K562 (cell line): ENCODE data around the gene RTBDN. TPM values are rescaled to one million over a fixed set of nuclear protein-coding genes. Genes with fewer than 3 reads are reported as not detected.
A peak's percentile ranks its signal among the peaks of the same experiment; 100 is the strongest.

Experiments
- ATAC-seq: fragments of 200-7000 bp; cut with Tn5 transposase; 3 replicates; pipeline ENCODE4 v1.9.1; 2020; ENCODE audit warnings: moderate library complexity
- BruUV-seq: library from RNA; stranded (reverse); fragments of 400-500 nt; replicated peaks from 2 replicates; lab custom pipeline; 2021; lab: Mats Ljungman, UMichigan
- CTCF ChIA-PET: fragments of 300-600 bp; formaldehyde crosslinking; extraction: SDS; loops from one replicate; lab custom pipeline; 2021; ENCODE audit warnings: low intra/inter-chr PET ratio; lab: Yijun Ruan, JAX
- POLR2A ChIA-PET: fragments of 300-600, 350-650 bp; sonication (Branson Sonifier 250); formaldehyde crosslinking; extraction: SDS; loops from one replicate; lab custom pipeline; 2021; ENCODE audit warnings: antibody characterized with exemption, inconsistent platforms; lab: Yijun Ruan, JAX
- DNase-seq, 4 experiments: peaks; one replicate each; pipeline versions ENCODE4 v3.0.0 to v3.0.0-alpha.2; 2011 to 2018; ENCODE audit warnings: low spot score in 3 of 4, mixed read lengths in 3 of 4; ENCODE audit errors: extremely low read depth in 1 of 4
- FAIRE-seq: peaks from 2 replicates; lab custom pipeline; 2011; peaks lifted over from hg19 to GRCh38; lab: Jason Lieb, UNC
- H2AFZ ChIP-seq: 2 replicates; pipeline ENCODE4 v1.6.0; 2011; ENCODE audit warnings: low read depth, low read length, control low read depth, inconsistent platforms
- H3K27ac ChIP-seq: fragments of 200-600 bp; 3 replicates; pipeline ENCODE4 v1.8.0; 2011; ENCODE audit warnings: low read depth, mild to moderate bottlenecking, control low read depth, inconsistent platforms, low read length, moderate library complexity, mixed read lengths; ENCODE audit errors: extremely low read depth
- H3K27me3 ChIP-seq, 2 experiments: fragments of 300-600 bp in 1 of 2; 2 replicates in 1 of 2; 3 replicates in 1 of 2; pipeline versions ENCODE4 v1.6.0 to v1.8.0; 2011; ENCODE audit warnings: inconsistent platforms in 2 of 2, low read length in 2 of 2, mild to moderate bottlenecking in 1 of 2, mixed read lengths in 1 of 2, moderate library complexity in 1 of 2; ENCODE audit not compliant: control insufficient read depth in 2 of 2, insufficient read depth in 2 of 2
- H3K36me3 ChIP-seq: fragments of 300-600 bp; 3 replicates; pipeline ENCODE4 v1.8.0; 2011; ENCODE audit warnings: mild to moderate bottlenecking, low read length, inconsistent platforms; ENCODE audit not compliant: control insufficient read depth, insufficient read depth
- H3K4me1 ChIP-seq, 2 experiments: fragments of 200-600 bp in 1 of 2; replicated peaks in 1 of 2; 2 replicates in 1 of 2; 3 replicates in 1 of 2; pipeline versions ENCODE4 v1.5.1 to v1.8.0; 2011; ENCODE audit warnings: inconsistent platforms in 2 of 2, low read length in 2 of 2, mild to moderate bottlenecking in 1 of 2, mixed read lengths in 1 of 2, moderate library complexity in 1 of 2; ENCODE audit not compliant: control insufficient read depth in 2 of 2, insufficient read depth in 2 of 2
- H3K4me2 ChIP-seq: 2 replicates; pipeline ENCODE4 v1.6.1; 2011; ENCODE audit warnings: low read length, control low read depth, inconsistent platforms, mixed read lengths; ENCODE audit not compliant: insufficient read depth
- H3K4me3 ChIP-seq: fragments of 200-600 bp; sonication (generic), shearing (Covaris generic); 2 replicates; pipeline ENCODE4 v1.5.1; 2016; ENCODE audit warnings: control low read depth, inconsistent platforms
- H3K79me2 ChIP-seq: fragments of 200-600 bp; 3 replicates; pipeline ENCODE4 v1.8.0; 2011; ENCODE audit warnings: low read length, inconsistent platforms; ENCODE audit not compliant: control insufficient read depth, insufficient read depth
- H3K9ac ChIP-seq, 2 experiments: 2 replicates each; pipeline versions ENCODE4 v1.6.0 to v1.6.1; 2011; ENCODE audit warnings: low read depth in 2 of 2, low read length in 2 of 2, control low read depth in 1 of 2, inconsistent platforms in 1 of 2, mild to moderate bottlenecking in 1 of 2, mixed read lengths in 1 of 2; ENCODE audit not compliant: insufficient read depth in 1 of 2
- H3K9me1 ChIP-seq: one replicate; pipeline ENCODE4 v1.6.0; 2011; ENCODE audit warnings: inconsistent platforms, mild to moderate bottlenecking, low read length, moderate library complexity; ENCODE audit not compliant: control insufficient read depth, insufficient read depth
- H3K9me3 ChIP-seq: replicated peaks from 2 replicates; pipeline ENCODE4 v1.5.1; 2011; ENCODE audit warnings: low read depth, low read length, inconsistent platforms; ENCODE audit not compliant: control insufficient read depth, insufficient read depth
- H4K20me1 ChIP-seq: replicated peaks from 2 replicates; pipeline ENCODE4 v1.6.1; 2011; ENCODE audit warnings: low read length, inconsistent platforms, mixed read lengths; ENCODE audit not compliant: control insufficient read depth, insufficient read depth
- ADNP ChIP-seq: fragments of 200-800 bp; sonication (Bioruptor generic); IDR thresholded peaks from 2 replicates; pipeline ENCODE4 v1.6.1; 2016; ENCODE audit warnings: missing genetic modification characterization, missing compliant biosample characterization
- BHLHE40 ChIP-seq: IDR thresholded peaks from 2 replicates; pipeline ENCODE4 v1.6.1; 2011; ENCODE audit warnings: low read length, improper control_type of control experiment
- BRCA1 ChIP-seq, 2 experiments: fragments of 450-650 bp in 1 of 2; sonication (generic) in 1 of 2; formaldehyde crosslinking in 1 of 2; IDR thresholded peaks; 2 replicates each; pipeline versions ENCODE4 v1.5.0 to v1.6.1; 2017 to 2020; ENCODE audit warnings: mild to moderate bottlenecking in 1 of 2, missing genetic modification reagents in 1 of 2
- ESRRA ChIP-seq: fragments of 450-650 bp; IDR thresholded peaks from 2 replicates; pipeline ENCODE4 v1.6.1; 2014; ENCODE audit warnings: low read depth, mild to moderate bottlenecking, moderate library complexity, borderline replicate concordance
- ETV5 ChIP-seq: sonication (generic); formaldehyde crosslinking; IDR thresholded peaks from 2 replicates; pipeline ENCODE4 v1.4.0; 2020; ENCODE audit warnings: low read depth, mild to moderate bottlenecking, missing genetic modification reagents
- FIP1L1 ChIP-seq: fragments of 200-400 bp; formaldehyde crosslinking; IDR thresholded peaks from 2 replicates; pipeline ENCODE4 v1.6.1; 2018; ENCODE audit warnings: mild to moderate bottlenecking, low read depth, low read length; ENCODE audit not compliant: poor library complexity, severe bottlenecking
- FOXK2 ChIP-seq, 2 experiments: fragments of 450-650 bp; IDR thresholded peaks in 1 of 2; conservative IDR thresholded peaks in 1 of 2; 2 replicates each; pipeline ENCODE4 v1.6.1; 2016; ENCODE audit warnings: low read depth in 2 of 2, mild to moderate bottlenecking in 1 of 2
- GATAD2A ChIP-seq: fragments of 450-650 bp; IDR thresholded peaks from 2 replicates; pipeline ENCODE4 v1.6.1; 2017
- KAT2B ChIP-seq: IDR thresholded peaks from one replicate; pipeline ENCODE4 v1.6.1; 2012; ENCODE audit warnings: low read depth, mild to moderate bottlenecking, control low read depth, inconsistent platforms, low read length, moderate library complexity
- KDM4B ChIP-seq, 2 experiments: fragments of 450-650 bp in 1 of 2; sonication (generic) in 1 of 2; IDR thresholded peaks; 2 replicates each; pipeline ENCODE4 v1.6.1; 2016 to 2017; ENCODE audit warnings: borderline replicate concordance in 2 of 2, antibody characterized with exemption in 1 of 2, low read depth in 1 of 2, mild to moderate bottlenecking in 1 of 2
- NCOR1 ChIP-seq: fragments of 450-650 bp; IDR thresholded peaks from 2 replicates; pipeline ENCODE4 v1.6.1; 2016; ENCODE audit warnings: mild to moderate bottlenecking, moderate library complexity
- NFIX ChIP-seq: fragments of 250-450 bp; sonication (Bioruptor Pico); IDR thresholded peaks from 2 replicates; pipeline ENCODE4 v1.4.0; 2020; ENCODE audit warnings: low read depth, mild to moderate bottlenecking, moderate library complexity
- SIRT6 ChIP-seq: IDR thresholded peaks from one replicate; pipeline ENCODE4 v1.6.1; 2012; ENCODE audit warnings: low read depth, mild to moderate bottlenecking, control low read depth, inconsistent platforms, low read length, moderate library complexity
- SMAD3 ChIP-seq: fragments of 450-650 bp; formaldehyde crosslinking; conservative IDR thresholded peaks from 2 replicates; pipeline ENCODE4 v1.4.0; 2020; ENCODE audit warnings: mild to moderate bottlenecking
- SMARCC2 ChIP-seq: fragments of 450-650 bp; IDR thresholded peaks from 2 replicates; pipeline ENCODE4 v1.6.1; 2017; ENCODE audit warnings: antibody characterized with exemption, moderate library complexity, mild to moderate bottlenecking, low read depth
- SUPT5H ChIP-seq: fragments of 450-650 bp; IDR thresholded peaks from 2 replicates; pipeline ENCODE4 v1.6.1; 2016
- TSC22D4 ChIP-seq: fragments of 450-650 bp; IDR thresholded peaks from 2 replicates; pipeline ENCODE4 v1.6.1; 2016; ENCODE audit warnings: missing genetic modification characterization, missing biosample characterization, control low read depth
- ZBTB43 ChIP-seq: sonication (generic); formaldehyde crosslinking; IDR thresholded peaks from 2 replicates; pipeline ENCODE4 v1.8.0; 2023; ENCODE audit warnings: mild to moderate bottlenecking, missing genetic modification reagents
- ZNF384 ChIP-seq: IDR thresholded peaks from 2 replicates; pipeline ENCODE4 v1.6.1; 2012; ENCODE audit warnings: low read depth, low read length, improper control_type of control experiment
- WGBS: fragments of 100-300 bp; shearing (Covaris generic); methylation state at CpG from one replicate; pipeline ENCODE4 v1.1.6; 2016; ENCODE audit warnings: low coverage, mixed read lengths; ENCODE audit not compliant: insufficient coverage; ENCODE audit errors: missing lambda C conversion rate; 5-methylcytosine and 5-hydroxymethylcytosine counted together
- in situ Hi-C: fragments of 300-500 bp; cut with MboI; formaldehyde crosslinking; loops from 4 replicates; pipeline ENCODE4 v1.15.0; 2018; ENCODE audit warnings: inconsistent platforms, mixed read lengths
- intact Hi-C: fragments of 100-400 bp; cut with micrococcal nuclease; formaldehyde crosslinking; loops from 2 replicates; pipeline ENCODE4 v1.14.2; 2022
- polyA plus RNA-seq, 8 experiments: library from polyadenylated mRNA; depleted of rRNA in 4 of 8; stranded (reverse) in 5 of 8; unstranded in 3 of 8; fragments of >200 nt; fragmentation: Nextera tagmentation in 2 of 8; fragmentation: Illumina TruSeq in 1 of 8; extraction: Ambion mirVana in 2 of 8; extraction: Trizol in 1 of 8; gene quantifications; 2 replicates each; pipeline versions ENCODE4 v1.2.1 to v1.2.3, GENCODE V29; 2011 to 2014; ENCODE audit warnings: inconsistent platforms in 1 of 8, missing spikeins in 1 of 8
- total RNA-seq, 7 experiments: library from RNA; depleted of rRNA in 6 of 7; stranded (reverse); fragments of >200 nt in 6 of 7; fragmentation: Illumina TruSeq in 2 of 7; extraction: Trizol in 2 of 7; gene quantifications; 2 replicates each; pipeline versions ENCODE4 v1.2.1 to v1.2.3, GENCODE V29; 2011 to 2021; ENCODE audit warnings: low replicate concordance in 1 of 7
- TF ChIP-seq, protein P1 (sequence below): sonication (generic); formaldehyde crosslinking; IDR thresholded peaks from 2 replicates; pipeline ENCODE4 v1.8.0; 2022; ENCODE audit warnings: missing genetic modification reagents, mild to moderate bottlenecking, borderline replicate concordance

The RTBDN gene
- total and polyA plus RNA-seq, 9 of the 15 experiments (the other 6 are each of a cell fraction or from before 2014, with no cell fraction given) = 0.20 to 2.3 (median 0.72) TPM; not detected in 1

DNA sequence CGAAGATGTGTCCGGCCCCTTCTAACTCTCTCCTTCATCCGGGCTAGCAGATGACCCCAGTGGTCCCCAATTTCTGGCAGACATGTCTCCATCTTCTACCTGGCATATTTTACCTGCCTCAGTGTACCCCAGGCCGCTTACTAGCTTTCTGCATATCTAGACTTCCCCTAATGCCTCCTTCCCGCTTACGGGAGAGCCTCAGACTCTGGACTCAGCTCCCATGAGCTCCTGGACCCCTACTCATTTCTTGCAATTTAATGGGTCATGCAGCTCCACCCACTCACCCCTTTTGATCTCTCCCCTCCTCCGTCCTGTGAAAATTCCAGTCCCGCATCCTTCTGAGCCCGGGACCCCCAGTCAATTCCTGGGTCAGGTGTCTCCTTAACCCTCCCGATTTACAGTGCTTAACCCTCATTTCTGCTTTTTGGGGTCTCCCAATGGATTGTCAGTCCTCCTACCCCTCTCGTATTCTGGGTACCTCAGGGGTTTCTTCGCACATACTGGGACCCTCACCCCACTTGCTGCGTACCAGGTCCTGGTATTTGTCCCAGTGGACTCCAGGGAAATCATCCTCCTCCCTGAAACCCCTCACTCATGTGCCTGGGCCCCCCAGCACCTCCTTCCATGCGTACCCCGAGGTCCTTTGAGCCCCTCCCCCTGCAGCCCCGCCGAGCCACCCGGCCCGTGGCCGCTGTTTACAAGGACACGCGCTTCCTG lies 43.6 kb downstream of the RTBDN start:
- ATAC-seq (no peak), FAIRE-seq (no peak), DNase-seq (peak in 1 of 4 experiments; percentile 25)
- Histone ChIP-seq H3K4me2 (peak overlapping the region; percentile 96), H3K4me3 (peak overlapping the region; percentile 83), H3K4me1 (peaks cover 42 to 78% of the 10 kb centered on the region in 2 experiments), H3K9me3 (no peaks in the 10 kb centered on the region), H3K9ac (peak overlapping the region; percentile 60 to 97; a peak in 3 of 4 replicates), H3K79me2 (peaks cover 36% of the 10 kb centered on the region), H3K9me1 (no peaks in the 10 kb centered on the region), H4K20me1 (peaks cover 13% of the 10 kb centered on the region; the same call in 1 of the 2 replicates), H3K27ac (peak overlapping the region; percentile 89), H3K27me3 (no peaks in the 10 kb centered on the region), H3K36me3 (no peaks in the 10 kb centered on the region), H2AFZ (peak overlapping the region; percentile 58)
- WGBS = 12% methylated on average over 13 of the region's 22 CpGs
- BruUV-seq = no TSS peak
- ChIA-PET CTCF (no interaction called here), POLR2A (interaction anchor here (0.5 to 3.6 kb wide), 22 partner anchors 8 to 254 kb away, joined by 3 to 44 read pairs (median 10); partner anchors contain the start of genes BEST2, DHPS, DNASE2 and GET3)
- in situ Hi-C loops (no loop called here), intact Hi-C loops (loop anchor here (10.0 kb wide), 1 partner anchor 226 kb away; no protein-coding TSS in a partner anchor)
- TF ChIP-seq ZNF384 = no peak
- TF ChIP-seq FIP1L1 = no peak
- TF ChIP-seq NFIX (CRISPR knock-in tag) = no peak
- peak; percentile 99 to 100 for TF ChIP-seq FOXK2 (conservative IDR thresholded peaks at IDR 0.05 in 1 of 2, IDR thresholded peaks at IDR 0.05 in 1 of 2; ENCODE audit: low read depth in 2 of 2)
- no peak for TF ChIP-seq NCOR1
- no peak for TF ChIP-seq BHLHE40
- no peak for TF ChIP-seq ESRRA
- TF ChIP-seq SUPT5H = no peak
- no peak; the same call in 1 of the 2 replicates for TF ChIP-seq SMARCC2
- TF ChIP-seq SMAD3 (CRISPR knock-in tag) = no peak
- TF ChIP-seq, protein P1, sequence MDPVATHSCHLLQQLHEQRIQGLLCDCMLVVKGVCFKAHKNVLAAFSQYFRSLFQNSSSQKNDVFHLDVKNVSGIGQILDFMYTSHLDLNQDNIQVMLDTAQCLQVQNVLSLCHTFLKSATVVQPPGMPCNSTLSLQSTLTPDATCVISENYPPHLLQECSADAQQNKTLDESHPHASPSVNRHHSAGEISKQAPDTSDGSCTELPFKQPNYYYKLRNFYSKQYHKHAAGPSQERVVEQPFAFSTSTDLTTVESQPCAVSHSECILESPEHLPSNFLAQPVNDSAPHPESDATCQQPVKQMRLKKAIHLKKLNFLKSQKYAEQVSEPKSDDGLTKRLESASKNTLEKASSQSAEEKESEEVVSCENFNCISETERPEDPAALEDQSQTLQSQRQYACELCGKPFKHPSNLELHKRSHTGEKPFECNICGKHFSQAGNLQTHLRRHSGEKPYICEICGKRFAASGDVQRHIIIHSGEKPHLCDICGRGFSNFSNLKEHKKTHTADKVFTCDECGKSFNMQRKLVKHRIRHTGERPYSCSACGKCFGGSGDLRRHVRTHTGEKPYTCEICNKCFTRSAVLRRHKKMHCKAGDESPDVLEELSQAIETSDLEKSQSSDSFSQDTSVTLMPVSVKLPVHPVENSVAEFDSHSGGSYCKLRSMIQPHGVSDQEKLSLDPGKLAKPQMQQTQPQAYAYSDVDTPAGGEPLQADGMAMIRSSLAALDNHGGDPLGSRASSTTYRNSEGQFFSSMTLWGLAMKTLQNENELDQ (CRISPR knock-in tag) = no peak
- no peak for TF ChIP-seq ADNP (tag)
- no peak for TF ChIP-seq ETV5 (CRISPR knock-in tag)
- no peak for TF ChIP-seq ZBTB43 (CRISPR knock-in tag)
- no peak; the same call in 1 of the 2 replicates for TF ChIP-seq GATAD2A
- TF ChIP-seq TSC22D4 (tag) = no peak
- no peak for TF ChIP-seq KDM4B (IDR thresholded peaks at IDR 0.05; ENCODE audit: borderline replicate concordance in 2 of 2, low read depth in 1 of 2)
- no peak for TF ChIP-seq SIRT6
- TF ChIP-seq KAT2B = no peak
- no peak for TF ChIP-seq BRCA1 (IDR thresholded peaks at IDR 0.05)
- TF ChIP-seq BRCA1 (CRISPR knock-in tag; IDR thresholded peaks at IDR 0.05) = no peak
